Endometrial microvascular endothelial cells (primary cell): ENCODE results near the gene MYO18B. TPM values are rescaled to one million over a fixed set of nuclear protein-coding genes. Genes with fewer than 3 reads are reported as not detected.

Source experiments
- in situ Hi-C: cut with HindIII; loops from 2 replicates; pipeline ENCODE4 v1.10.0; 2017; ENCODE audit warnings: low sequenced_read_pairs, low pct_unique_long_range_greater_than_20kb; ENCODE audit errors: inconsistent ontology term
- total RNA-seq: library from RNA; depleted of rRNA; stranded (reverse); fragments of >200 nt; gene quantifications from one replicate; pipeline ENCODE4 v1.2.3, GENCODE V29; 2015; ENCODE audit errors: inconsistent ontology term

Gene MYO18B
- total RNA-seq, 1 donor from 2014 or later, result not detected

DNA sequence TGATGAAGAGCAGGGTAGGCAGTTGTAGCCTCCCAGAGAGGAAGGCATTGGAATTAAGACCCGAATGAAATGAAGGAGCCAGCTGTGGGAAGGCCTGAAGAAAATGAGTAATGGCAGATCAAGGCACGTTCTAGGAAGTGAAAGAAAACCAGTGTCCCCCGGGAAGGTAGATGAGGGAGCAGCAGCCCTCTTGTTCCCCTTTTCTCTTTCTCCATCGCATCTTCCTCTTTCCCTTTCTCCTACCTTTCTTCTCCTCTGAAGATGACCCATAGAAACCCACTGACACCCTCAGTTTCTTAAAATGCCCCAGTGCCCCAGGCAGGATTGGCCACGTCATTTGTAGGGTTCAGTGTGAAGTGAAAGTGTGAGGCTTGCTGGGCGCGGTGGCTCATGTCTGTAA is 254.7 kb downstream of the MYO18B start:
- in situ Hi-C loops, result no loop called here

DNA sequence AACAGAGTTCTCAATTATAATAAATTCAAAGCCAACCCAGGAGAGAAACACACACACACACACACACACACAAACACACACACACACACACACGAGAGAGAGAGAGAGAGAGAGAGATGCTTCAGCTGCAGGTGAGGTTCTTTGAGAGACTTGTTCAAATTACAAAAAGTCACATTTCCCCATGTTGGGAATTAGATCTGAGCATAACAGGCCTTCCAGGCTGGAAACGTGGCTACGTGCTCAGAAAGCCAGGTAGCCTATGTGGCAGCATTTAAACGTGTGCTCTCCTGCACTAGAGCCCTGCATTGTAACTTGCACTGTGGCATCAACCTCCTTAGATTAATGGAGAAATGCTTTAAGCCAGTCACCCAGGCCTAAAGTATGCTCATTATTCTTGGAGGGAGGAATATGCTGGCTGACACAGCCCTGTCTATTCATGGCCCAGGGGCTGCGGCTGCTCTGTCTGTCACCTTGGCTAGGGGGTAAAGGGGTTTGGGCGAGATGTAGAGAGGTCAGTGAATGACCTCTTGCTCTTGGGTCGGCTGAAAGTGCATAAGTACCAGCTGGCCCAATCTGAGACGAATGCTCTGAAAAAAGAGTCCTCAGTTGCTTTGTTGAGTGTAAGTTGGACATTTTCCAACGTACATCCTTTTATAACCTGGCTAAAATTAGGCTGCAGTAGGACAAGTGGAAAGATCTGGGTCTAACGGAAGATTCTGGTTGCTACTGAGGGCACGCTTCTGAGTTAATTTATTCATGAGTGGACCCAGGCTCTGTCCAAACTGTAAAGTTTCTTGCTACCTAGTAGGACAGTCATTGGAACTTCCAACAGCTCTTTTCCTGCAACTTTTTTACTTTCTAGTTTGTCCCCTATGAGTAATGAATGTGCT is 256.1 kb downstream of the MYO18B start:
- in situ Hi-C loops, result no loop called here

DNA sequence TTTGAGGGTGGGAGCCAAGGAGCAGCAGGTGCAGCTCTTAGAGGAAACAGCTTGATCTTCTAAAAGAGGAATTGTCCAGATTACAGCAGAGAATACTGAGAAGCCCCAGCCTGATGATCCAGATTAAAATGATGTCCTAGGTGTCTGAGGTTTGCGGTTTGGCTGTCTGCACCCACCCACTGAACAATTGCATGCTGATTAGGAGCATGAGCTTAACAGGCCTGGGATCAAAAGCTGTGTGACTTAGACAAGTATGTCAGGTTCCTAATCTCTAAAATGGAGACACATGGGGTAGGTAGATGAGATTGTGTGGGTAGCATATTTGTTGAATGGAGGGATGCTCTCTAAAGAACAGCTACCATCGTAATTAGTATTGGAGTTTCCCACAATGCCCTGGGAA is 260.5 kb downstream of the MYO18B start:
- in situ Hi-C loops, result no loop called here

DNA sequence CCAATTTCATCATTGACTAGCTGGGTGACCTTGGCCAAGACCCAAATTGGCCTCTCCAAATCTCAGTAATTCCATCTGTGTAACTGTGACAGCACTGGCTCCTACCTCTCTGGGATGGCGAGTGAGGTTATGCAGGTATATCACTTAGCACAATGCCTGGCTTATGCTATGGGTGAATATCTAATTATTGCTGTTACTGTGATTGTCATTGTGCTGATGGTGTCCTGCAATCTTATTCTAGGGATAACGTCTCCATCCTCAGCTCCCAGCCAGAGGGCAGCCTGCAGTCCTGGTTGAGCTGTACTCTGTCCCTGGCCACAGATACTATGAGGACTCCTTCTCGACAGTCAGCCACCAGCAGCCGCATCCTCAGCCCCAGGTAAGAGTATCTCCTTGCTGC is 262.5 kb downstream of the MYO18B start:
- in situ Hi-C loops, result no loop called here

- in situ Hi-C loops, result no loop called here
These were observed 266.6 kb downstream of the MYO18B start for GRCh38 chr22:26008587-26008986.

DNA sequence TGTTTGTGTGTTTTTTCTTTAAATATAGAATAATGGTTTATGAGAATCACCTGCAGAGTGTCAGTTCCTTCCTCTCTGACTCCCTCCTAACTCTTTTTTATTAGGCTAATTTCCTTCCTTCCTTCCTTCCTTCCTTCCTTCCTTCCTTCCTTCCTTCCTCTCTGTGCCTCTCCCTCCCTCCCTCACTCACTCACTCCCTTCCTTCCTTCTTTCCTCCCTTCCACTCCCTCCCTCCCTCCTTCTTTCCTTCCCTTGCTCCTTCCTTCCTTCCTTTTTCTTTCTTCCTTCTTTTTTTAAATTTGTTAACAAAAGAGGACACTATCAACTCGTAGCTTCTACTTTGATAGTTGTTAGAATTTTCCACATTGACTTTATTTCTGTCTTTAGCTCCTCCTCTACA is 274.9 kb downstream of the MYO18B start:
- in situ Hi-C loops, result no loop called here

DNA sequence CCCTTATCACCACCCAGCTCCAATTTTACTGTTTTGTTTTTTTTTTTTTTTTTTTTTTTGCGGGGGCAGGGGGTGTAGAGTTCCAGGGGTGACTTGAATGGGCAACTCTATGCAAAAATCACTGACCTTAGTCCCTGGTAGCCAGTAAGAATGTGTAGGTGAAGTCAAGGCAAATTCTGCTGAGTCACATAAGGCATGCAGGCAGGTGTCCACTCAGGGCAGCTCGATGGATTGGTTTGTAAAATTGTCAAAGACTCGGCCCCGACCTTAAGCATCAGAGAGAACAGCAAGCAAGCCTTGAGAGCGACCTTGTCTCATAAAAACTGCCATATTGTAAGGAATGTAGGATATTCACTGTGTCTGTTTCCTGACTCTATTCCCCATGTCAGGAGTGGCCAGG is 275.9 kb downstream of the MYO18B start:
- in situ Hi-C loops, result no loop called here

DNA sequence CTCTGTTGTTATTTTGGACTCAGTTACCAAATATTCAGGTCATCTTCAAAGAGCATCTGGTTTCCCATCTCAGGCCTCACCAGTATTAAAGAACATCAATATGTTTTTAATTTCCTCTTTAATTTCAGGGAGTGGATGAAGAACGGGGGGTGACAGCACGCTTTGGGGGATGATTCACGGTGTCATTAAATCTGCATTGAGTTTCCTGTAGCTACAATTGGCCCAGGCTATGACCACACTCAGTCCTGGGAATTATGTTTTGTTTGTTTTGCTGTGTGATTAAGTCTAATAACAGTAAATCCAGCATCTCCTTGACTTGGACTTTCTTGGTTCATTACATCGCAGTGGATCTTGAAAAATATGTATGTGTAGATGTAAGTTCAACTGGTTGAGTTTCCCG is 277.6 kb downstream of the MYO18B start:
- in situ Hi-C loops, result no loop called here

GRCh38 chr22:26021516-26021915 is 279.5 kb downstream of the MYO18B start:
- in situ Hi-C loops, result no loop called here

GRCh38 chr22:26023104-26023775 is 281.3 kb downstream of the MYO18B start:
- in situ Hi-C loops, result no loop called here

GRCh38 chr22:26025626-26026025 is 283.6 kb downstream of the MYO18B start:
- in situ Hi-C loops, result no loop called here

DNA sequence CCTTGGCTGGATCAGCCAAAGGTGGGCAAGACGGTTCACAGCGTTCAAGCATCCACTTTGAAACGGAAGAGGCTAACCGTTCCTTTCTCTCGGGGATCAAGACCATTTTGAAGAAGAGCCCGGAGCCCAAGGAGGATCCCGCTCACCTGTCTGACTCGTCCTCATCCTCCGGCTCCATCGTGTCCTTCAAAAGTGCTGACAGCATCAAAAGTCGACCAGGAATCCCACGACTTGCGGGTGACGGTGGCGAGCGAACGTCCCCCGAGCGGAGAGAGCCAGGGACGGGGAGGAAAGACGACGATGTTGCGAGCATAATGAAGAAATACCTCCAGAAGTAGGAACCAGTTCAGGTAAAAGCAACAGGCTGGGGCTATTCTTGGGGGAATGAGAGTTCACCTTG is 285.4 kb downstream of the MYO18B start:
- in situ Hi-C loops, result no loop called here

GRCh38 chr22:26031641-26032040 is 289.7 kb downstream of the MYO18B start:
- in situ Hi-C loops, result no loop called here

DNA sequence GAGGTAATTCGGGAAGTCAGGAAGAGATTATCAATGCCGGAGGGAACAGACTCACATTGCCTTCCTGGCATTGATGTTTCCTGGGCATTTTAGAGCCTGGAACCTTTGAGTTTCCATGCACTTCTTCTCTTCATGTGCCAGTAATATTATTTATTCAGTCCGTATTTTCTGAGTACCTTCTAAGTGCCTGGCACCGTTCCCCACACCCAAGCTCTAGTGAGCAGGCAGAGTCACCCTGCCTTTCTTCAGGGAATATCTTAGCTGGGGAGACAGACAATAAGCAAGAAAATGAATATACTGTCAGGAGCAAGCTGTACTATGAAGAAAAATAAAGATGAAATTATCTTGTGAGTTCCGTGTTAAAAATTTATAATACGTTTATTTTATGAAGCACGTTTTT is 291.1 kb downstream of the MYO18B start:
- in situ Hi-C loops, result no loop called here

DNA sequence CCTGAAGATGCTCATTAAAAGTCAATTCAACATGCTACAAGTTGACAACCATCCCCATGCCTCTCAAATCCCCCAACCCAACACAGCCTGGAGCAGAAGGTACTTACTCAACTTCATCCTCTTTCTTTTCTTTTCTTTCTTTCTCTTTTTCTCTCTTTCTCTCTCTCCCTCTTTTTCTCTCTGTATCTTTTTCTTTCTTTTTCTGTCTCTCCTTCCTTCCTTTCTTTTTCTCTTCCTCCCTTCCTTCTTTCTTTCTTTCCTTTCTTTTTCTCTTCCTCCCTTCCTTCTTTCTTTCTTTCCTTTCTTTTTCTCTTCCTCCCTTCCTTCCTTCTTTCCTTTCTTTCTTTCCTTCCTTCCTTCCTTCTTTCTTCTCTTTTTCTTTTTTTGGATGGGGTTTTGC is 291.6 kb downstream of the MYO18B start:
- in situ Hi-C loops, result no loop called here

GRCh38 chr22:26035523-26035922 is 293.5 kb downstream of the MYO18B start:
- in situ Hi-C loops, result no loop called here

DNA sequence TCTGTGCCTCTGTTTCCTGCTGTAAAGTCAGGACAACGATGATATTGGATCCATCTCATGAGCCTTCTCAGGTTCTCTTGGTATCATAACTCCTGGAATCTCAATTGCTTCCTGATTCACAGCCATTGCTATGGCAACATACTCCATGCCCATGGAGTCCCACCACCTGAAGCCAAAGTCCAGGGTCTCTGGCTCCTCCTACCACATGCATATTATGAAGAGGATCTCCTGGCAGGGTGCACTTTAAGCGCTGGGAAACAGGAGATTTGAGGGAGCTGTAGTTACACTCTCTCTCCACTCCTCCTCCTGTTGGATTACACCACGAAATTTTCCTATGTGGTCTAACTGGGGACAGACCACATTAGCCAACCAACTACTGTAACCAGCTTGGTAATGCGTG is 296.4 kb downstream of the MYO18B start:
- in situ Hi-C loops, result no loop called here

DNA sequence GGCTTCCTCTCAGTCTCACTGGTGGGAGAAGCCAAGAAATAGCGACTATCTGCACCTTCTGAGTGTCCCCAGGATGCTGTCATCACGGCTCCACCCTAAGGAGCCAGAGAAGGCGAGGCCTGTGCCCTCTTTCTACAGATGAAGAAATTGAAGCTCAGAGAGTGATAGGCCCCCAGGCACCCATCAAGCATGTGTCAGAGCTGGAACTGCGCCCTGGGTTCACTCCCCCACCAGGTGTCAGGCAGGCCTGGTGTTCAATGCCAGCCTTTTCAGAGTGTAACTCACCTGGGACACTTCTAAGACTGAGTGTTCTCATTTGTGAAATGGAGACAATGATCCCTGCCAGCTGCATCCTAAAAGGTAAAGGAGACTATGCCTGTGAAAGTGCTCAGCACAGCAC is 299.9 kb downstream of the MYO18B start:
- in situ Hi-C loops, result no loop called here

GRCh38 chr22:26043031-26043430 is 301.0 kb downstream of the MYO18B start:
- in situ Hi-C loops, result no loop called here

GRCh38 chr22:26045051-26045450 is 303.1 kb downstream of the MYO18B start:
- in situ Hi-C loops, result no loop called here
